GM23248 (cell line): ENCODE measurements around the gene ATP6V0B. TPM values are rescaled to one million over a fixed set of nuclear protein-coding genes. Genes with fewer than 3 reads are reported as not detected.

Experiments used
- DNase-seq: peaks from one replicate; pipeline ENCODE4 v3.0.0-alpha.2; 2015
- H2AFZ ChIP-seq: fragments of 200-600 bp; sonication (generic); 2 replicates; pipeline ENCODE4 v1.6.1; 2016; ENCODE audit warnings: antibody characterized with exemption
- H3F3A ChIP-seq: fragments of 200-600 bp; sonication (generic); 2 replicates; pipeline ENCODE4 v1.6.1; 2016; ENCODE audit warnings: mild to moderate bottlenecking, antibody characterized with exemption, mixed run types; ENCODE audit not compliant: insufficient read depth
- H3K27ac ChIP-seq: fragments of 200-600 bp; sonication (generic); 2 replicates; pipeline ENCODE4 v1.5.1; 2016; ENCODE audit warnings: mild to moderate bottlenecking
- H3K27me3 ChIP-seq: fragments of 200-600 bp; sonication (generic); replicated peaks from 2 replicates; pipeline ENCODE4 v1.6.1; 2016; ENCODE audit warnings: mild to moderate bottlenecking; ENCODE audit not compliant: insufficient read depth
- H3K36me3 ChIP-seq: fragments of 200-600 bp; sonication (generic); 2 replicates; pipeline ENCODE4 v1.6.1; 2016; ENCODE audit warnings: low read depth, mild to moderate bottlenecking
- H3K4me1 ChIP-seq: fragments of 200-600 bp; sonication (generic); 2 replicates; pipeline ENCODE4 v1.6.1; 2016; ENCODE audit warnings: mild to moderate bottlenecking; ENCODE audit not compliant: insufficient read depth
- H3K4me2 ChIP-seq: fragments of 200-600 bp; sonication (generic); one replicate; pipeline ENCODE4 v1.6.1; 2016; ENCODE audit warnings: mild to moderate bottlenecking; ENCODE audit not compliant: unreplicated experiment
- H3K4me3 ChIP-seq: fragments of 200-600 bp; sonication (generic); 2 replicates; pipeline ENCODE4 v1.5.1; 2016; ENCODE audit warnings: mild to moderate bottlenecking
- H3K79me2 ChIP-seq: fragments of 200-600 bp; sonication (generic); 2 replicates; pipeline ENCODE4 v1.6.1; 2016; ENCODE audit warnings: mild to moderate bottlenecking; ENCODE audit not compliant: insufficient read depth
- H3K9ac ChIP-seq: fragments of 200-600 bp; sonication (generic); 2 replicates; pipeline ENCODE4 v1.6.1; 2016; ENCODE audit warnings: mild to moderate bottlenecking
- H3K9me2 ChIP-seq: fragments of 200-600 bp; sonication (generic); 2 replicates; pipeline ENCODE4 v1.6.1; 2016; ENCODE audit warnings: mixed run types, mild to moderate bottlenecking, moderate library complexity; ENCODE audit not compliant: insufficient read depth
- H3K9me3 ChIP-seq: fragments of 200-600 bp; sonication (generic); one replicate; pipeline ENCODE4 v1.6.1; 2017; ENCODE audit warnings: low read depth
- H4K20me1 ChIP-seq: fragments of 200-600 bp; sonication (generic); 2 replicates; pipeline ENCODE4 v1.6.0; 2016; ENCODE audit not compliant: insufficient read depth
- EZH2 ChIP-seq: fragments of 200-600 bp; sonication (generic); IDR thresholded peaks from 2 replicates; pipeline ENCODE4 v1.6.1; 2018; ENCODE audit warnings: antibody characterized with exemption, mild to moderate bottlenecking; ENCODE audit not compliant: insufficient read depth, poor library complexity, severe bottlenecking
- EZH2phosphoT487 ChIP-seq: fragments of 200-600 bp; sonication (generic); IDR thresholded peaks from 2 replicates; pipeline ENCODE4 v1.6.1; 2018; ENCODE audit warnings: antibody characterized with exemption, moderate library complexity, mild to moderate bottlenecking, low read depth; ENCODE audit not compliant: insufficient read depth
- WGBS, 2 experiments: methylation state at CpG; one replicate each; pipeline ENCODE4 v1.1.6; 2015 to 2017; ENCODE audit warnings: low lambda C conversion rate in 2 of 2, low coverage in 1 of 2; ENCODE audit errors: missing lambda C conversion rate in 2 of 2; 5-methylcytosine and 5-hydroxymethylcytosine counted together
- in situ Hi-C: fragments of 300-500 bp; cut with MboI; formaldehyde crosslinking; loops from 2 replicates; pipeline ENCODE4 v1.15.0; 2020
- polyA plus RNA-seq: library from polyadenylated mRNA; unstranded; fragments of >200 nt; fragmentation: Nextera tagmentation; extraction: Ambion mirVana; gene quantifications from 2 replicates; pipeline ENCODE4 v1.2.1, GENCODE V29; 2016
- total RNA-seq: library from RNA; depleted of rRNA; stranded (reverse); fragments of >200 nt; shearing (Covaris generic); gene quantifications from 2 replicates; pipeline ENCODE4 v1.2.3, GENCODE V29; 2014

Gene ATP6V0B
- total and polyA plus RNA-seq, 2 experiments from 2014 or later: 140 to 177 TPM

GRCh38 chr1:43961692-43962091 is 13.1 kb upstream of the ATP6V0B start:
- WGBS, 2 experiments: 74 to 80% methylated on average over 3 of the region's 3 CpGs
- H3F3A ChIP-seq: no peaks in the 10 kb centered on the region
- no peaks in the 10 kb centered on the region for H3K27me3 ChIP-seq
- H3K9me2 ChIP-seq: no peaks in the 10 kb centered on the region
- TF ChIP-seq EZH2 (no peak), EZH2phosphoT487 (no peak)
- no peak overlapping the region for H3K9ac ChIP-seq
- H3K4me3 ChIP-seq: no peak overlapping the region
- H2AFZ ChIP-seq: no peak overlapping the region
- no peak overlapping the region for H3K4me2 ChIP-seq
- H3K27ac ChIP-seq: no peak overlapping the region
- DNase-seq: no peak
- H4K20me1 ChIP-seq: no peaks in the 10 kb centered on the region
- in situ Hi-C loops: no loop called here
- H3K4me1 ChIP-seq: no peaks in the 10 kb centered on the region
- no peaks in the 10 kb centered on the region for H3K9me3 ChIP-seq
- no peaks in the 10 kb centered on the region for H3K79me2 ChIP-seq
- peaks cover 5% of the 10 kb centered on the region; the same call in 1 of the 2 replicates for H3K36me3 ChIP-seq

GRCh38 chr1:43962324-43962723 is 12.4 kb upstream of the ATP6V0B start:
- Histone ChIP-seq H3K4me3 (no peak overlapping the region), H3K36me3 (peaks cover 2% of the 10 kb centered on the region; the same call in 1 of the 2 replicates), H3K27me3 (no peaks in the 10 kb centered on the region), H3K9ac (no peak overlapping the region), H3K27ac (no peak overlapping the region), H3K9me2 (no peaks in the 10 kb centered on the region), H3F3A (no peaks in the 10 kb centered on the region), H3K4me1 (no peaks in the 10 kb centered on the region), H3K79me2 (no peaks in the 10 kb centered on the region), H3K9me3 (no peaks in the 10 kb centered on the region), H2AFZ (no peak overlapping the region), H3K4me2 (no peak overlapping the region), H4K20me1 (no peaks in the 10 kb centered on the region)
- no peak for DNase-seq
- in situ Hi-C loops: no loop called here
- 34 to 47% methylated on average over 2 of the region's 2 CpGs for WGBS, 2 experiments
- TF ChIP-seq EZH2 (no peak), EZH2phosphoT487 (no peak)

GRCh38 chr1:43963006-43963405 is 11.8 kb upstream of the ATP6V0B start:
- H3K79me2 ChIP-seq: no peaks in the 10 kb centered on the region
- H3K4me2 ChIP-seq: no peak overlapping the region
- H3F3A ChIP-seq: no peaks in the 10 kb centered on the region
- no peak overlapping the region for H2AFZ ChIP-seq
- no peaks in the 10 kb centered on the region for H4K20me1 ChIP-seq
- no peaks in the 10 kb centered on the region for H3K9me3 ChIP-seq
- H3K27me3 ChIP-seq: no peaks in the 10 kb centered on the region
- 85 to 93% methylated on average over 3 of the region's 3 CpGs for WGBS, 2 experiments
- no peaks in the 10 kb centered on the region for H3K4me1 ChIP-seq
- no peak overlapping the region for H3K4me3 ChIP-seq
- no peak overlapping the region for H3K9ac ChIP-seq
- H3K9me2 ChIP-seq: no peaks in the 10 kb centered on the region
- H3K27ac ChIP-seq: no peak overlapping the region
- no peaks in the 10 kb centered on the region; the same call in 1 of the 2 replicates for H3K36me3 ChIP-seq
- TF ChIP-seq EZH2: no peak
- no peak for DNase-seq
- in situ Hi-C loops: no loop called here

GRCh38 chr1:43963890-43964289 is 10.9 kb upstream of the ATP6V0B start:
- TF ChIP-seq EZH2 (no peak), EZH2phosphoT487 (no peak)
- H3K9me3 ChIP-seq: no peaks in the 10 kb centered on the region
- H3K27ac ChIP-seq: no peak overlapping the region
- H3K4me3 ChIP-seq: no peak overlapping the region
- WGBS, 2 experiments: 75 to 78% methylated on average over 5 of the region's 5 CpGs
- H4K20me1 ChIP-seq: no peaks in the 10 kb centered on the region
- no peak overlapping the region for H3K9ac ChIP-seq
- no peak overlapping the region for H3K4me2 ChIP-seq
- H3K36me3 ChIP-seq: no peaks in the 10 kb centered on the region; the same call in 1 of the 2 replicates
- no peak for DNase-seq
- in situ Hi-C loops: no loop called here
- H3K9me2 ChIP-seq: no peaks in the 10 kb centered on the region
- H3F3A ChIP-seq: peaks cover 5% of the 10 kb centered on the region
- H3K4me1 ChIP-seq: no peaks in the 10 kb centered on the region
- H2AFZ ChIP-seq: no peak overlapping the region
- no peaks in the 10 kb centered on the region for H3K27me3 ChIP-seq
- no peaks in the 10 kb centered on the region for H3K79me2 ChIP-seq

DNA sequence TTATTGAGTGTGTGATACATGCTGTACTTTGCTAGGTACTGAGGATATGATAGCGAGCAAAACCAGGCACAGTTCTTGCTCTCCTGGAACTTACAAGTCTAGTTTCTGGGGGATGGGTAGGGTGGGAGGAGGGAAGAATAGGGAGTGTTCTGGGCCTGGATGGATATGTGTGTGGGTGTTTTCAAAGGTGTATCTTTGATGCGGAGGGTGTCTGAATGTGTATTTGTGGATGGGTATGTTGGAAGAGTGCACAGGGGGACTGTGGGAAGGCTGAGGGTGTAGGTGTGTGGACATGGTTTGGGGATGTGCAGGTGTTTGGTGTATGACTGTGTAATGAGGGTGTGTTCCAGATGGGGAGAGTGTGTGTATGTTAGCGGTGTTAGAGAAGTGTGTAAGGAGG is 9.4 kb upstream of the ATP6V0B start:
- DNase-seq: no peak
- 93 to 100% methylated on average over 2 of the region's 3 CpGs for WGBS, 2 experiments
- H3K4me1 ChIP-seq: no peaks in the 10 kb centered on the region

More for the DNA sequence above, 9.4 kb upstream of the ATP6V0B start:
- Histone ChIP-seq H3K4me3 (no peak overlapping the region), H3K9me2 (no peaks in the 10 kb centered on the region), H3K79me2 (peaks cover 3% of the 10 kb centered on the region), H4K20me1 (no peaks in the 10 kb centered on the region), H3K4me2 (no peak overlapping the region), H3K36me3 (no peaks in the 10 kb centered on the region; the same call in 1 of the 2 replicates), H3K27me3 (no peaks in the 10 kb centered on the region), H2AFZ (no peak overlapping the region), H3K9ac (no peak overlapping the region), H3K9me3 (no peaks in the 10 kb centered on the region), H3F3A (peaks cover 9% of the 10 kb centered on the region), H3K27ac (no peak overlapping the region)
- in situ Hi-C loops: no loop called here
- TF ChIP-seq EZH2phosphoT487 (no peak), EZH2 (no peak)
